Tibial nerve (tissue), 4 donors: ENCODE measurements around the gene CD164L2.

ENCODE experiments used
- CTCF ChIP-seq, 5 experiments: fragments of 200-600 bp in 3 of 5; fragments of 450-650 bp in 2 of 5; sonication (generic) in 3 of 5; IDR thresholded peaks; one replicate each; pipeline ENCODE4 v1.5.1; 2016 to 2019; ENCODE audit warnings: antibody characterized with exemption in 5 of 5, mild to moderate bottlenecking in 3 of 5, moderate library complexity in 2 of 5
- EP300 ChIP-seq, 2 donors: sonication (generic); formaldehyde crosslinking; IDR thresholded peaks; one replicate each; pipeline ENCODE4 v1.6.1; 2017; ENCODE audit warnings: antibody characterized with exemption in 2 of 2, mild to moderate bottlenecking in 1 of 2

DNA sequence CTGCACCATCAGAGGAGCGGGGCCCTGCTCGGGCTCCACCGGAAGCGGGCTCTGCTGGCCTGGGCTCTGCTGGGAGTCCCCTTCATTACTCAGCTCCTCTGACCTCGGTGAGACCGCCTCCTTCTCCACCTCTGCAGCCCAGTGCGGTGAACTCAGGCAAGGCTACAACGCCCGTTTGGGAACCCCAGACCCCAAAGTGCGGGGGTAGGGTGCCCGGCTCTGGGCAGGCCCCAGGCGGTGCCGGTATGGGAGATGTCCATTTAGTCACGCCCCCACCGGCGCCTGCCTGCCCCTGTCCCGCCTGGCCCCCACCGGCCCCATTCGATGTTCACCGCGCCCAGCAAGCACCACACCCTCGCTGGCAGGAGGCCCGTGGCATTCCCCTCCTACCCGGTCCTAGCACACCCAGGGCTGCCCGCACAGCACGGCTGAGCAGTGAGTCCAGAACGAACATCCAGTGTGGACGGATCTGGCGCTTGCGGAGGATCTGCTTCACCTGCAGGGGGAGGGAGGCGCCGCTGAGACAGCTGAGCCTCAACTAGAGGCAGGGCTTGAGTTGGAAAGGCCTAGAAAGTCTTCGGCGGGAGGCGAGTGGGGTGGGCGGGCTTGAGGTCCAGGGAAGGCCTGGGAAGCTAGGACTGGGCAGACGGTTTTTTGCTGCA lies 26.4 kb downstream of the CD164L2 start:
- TF ChIP-seq CTCF (IDR thresholded peaks at IDR 0.05) (no peak), EP300 (IDR thresholded peaks at IDR 0.05) (no peak)
